Mucosa of descending colon (tissue), 3 donors: ENCODE data around the gene ZNF407. TPM values are rescaled to one million over a fixed set of nuclear protein-coding genes. Genes with fewer than 3 reads are reported as not detected.
"Not testable (repeated sequence)": the region's sequence is repeated elsewhere in the genome, so short reads cannot be mapped to it uniquely, and the experiment has no call there.

ENCODE experiments used
- ATAC-seq: fragments of 200-7000 bp; cut with Tn5 transposase; one replicate; pipeline ENCODE4 v1.9.1; 2020; ENCODE audit warnings: mild to moderate bottlenecking, moderate library complexity
- DNase-seq, 3 donors: peaks; one replicate each; pipeline ENCODE4 v3.0.0-alpha.2; 2020
- H3K36me3 ChIP-seq: fragments of 200-600 bp; one replicate; pipeline ENCODE4 v1.8.0; 2021; ENCODE audit warnings: low read depth, mild to moderate bottlenecking
- H3K4me1 ChIP-seq: fragments of 200-600 bp; one replicate; pipeline ENCODE4 v1.8.0; 2021; ENCODE audit warnings: low read depth, mild to moderate bottlenecking
- H3K4me3 ChIP-seq: fragments of 200-600 bp; one replicate; pipeline ENCODE4 v1.8.0; 2021; ENCODE audit warnings: mild to moderate bottlenecking
- H3K9me3 ChIP-seq: fragments of 200-600 bp; one replicate; pipeline ENCODE4 v1.8.0; 2021; ENCODE audit warnings: mild to moderate bottlenecking
- intact Hi-C, 2 donors: fragments of 100-400 bp; cut with DNase I in 1 of 2; cut with micrococcal nuclease in 1 of 2; formaldehyde crosslinking; loops; one replicate each; pipeline versions ENCODE4 v1.11.0 to v1.11.1; 2022; cut with DNase I, micrococcal nuclease
- total RNA-seq, 3 donors: library from RNA; stranded (reverse); fragmentation: NEBNext Ultra II Directional in 2 of 3; extraction: Animal tissue kit (Norgen Biotek cat#: 25700) in 2 of 3; gene quantifications; one replicate each; pipeline versions ENCODE4 v1.2.1 to v1.2.4, GENCODE V29; 2021 to 2023
- TF ChIP-seq, protein P1 (sequence below): fragments of 200-600 bp; IDR thresholded peaks from one replicate; pipeline ENCODE4 v1.8.0; 2022; ENCODE audit warnings: antibody characterized with exemption, mild to moderate bottlenecking
- donor health status: DM: no; HTN: no; CAD: no; lungs with moderate emphysema.
- donor health status: DM: no; HTN: no; CAD: no.
- donor health status: DM: no; HTN: yes; CAD: no.

ZNF407 gene
- total RNA-seq, 3 donors from 2014 or later: 13.0 to 25.1 (median 18.8) TPM

GRCh38 chr18:75083131-75083530 is 485.5 kb downstream of the ZNF407 start:
- intact Hi-C loops: no loop called here
- TF ChIP-seq, protein P1, sequence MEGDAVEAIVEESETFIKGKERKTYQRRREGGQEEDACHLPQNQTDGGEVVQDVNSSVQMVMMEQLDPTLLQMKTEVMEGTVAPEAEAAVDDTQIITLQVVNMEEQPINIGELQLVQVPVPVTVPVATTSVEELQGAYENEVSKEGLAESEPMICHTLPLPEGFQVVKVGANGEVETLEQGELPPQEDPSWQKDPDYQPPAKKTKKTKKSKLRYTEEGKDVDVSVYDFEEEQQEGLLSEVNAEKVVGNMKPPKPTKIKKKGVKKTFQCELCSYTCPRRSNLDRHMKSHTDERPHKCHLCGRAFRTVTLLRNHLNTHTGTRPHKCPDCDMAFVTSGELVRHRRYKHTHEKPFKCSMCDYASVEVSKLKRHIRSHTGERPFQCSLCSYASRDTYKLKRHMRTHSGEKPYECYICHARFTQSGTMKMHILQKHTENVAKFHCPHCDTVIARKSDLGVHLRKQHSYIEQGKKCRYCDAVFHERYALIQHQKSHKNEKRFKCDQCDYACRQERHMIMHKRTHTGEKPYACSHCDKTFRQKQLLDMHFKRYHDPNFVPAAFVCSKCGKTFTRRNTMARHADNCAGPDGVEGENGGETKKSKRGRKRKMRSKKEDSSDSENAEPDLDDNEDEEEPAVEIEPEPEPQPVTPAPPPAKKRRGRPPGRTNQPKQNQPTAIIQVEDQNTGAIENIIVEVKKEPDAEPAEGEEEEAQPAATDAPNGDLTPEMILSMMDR: no peak
- Histone ChIP-seq H3K9me3 (peaks cover 4% of the 10 kb centered on the region), H3K4me1 (no peaks in the 10 kb centered on the region), H3K4me3 (no peak overlapping the region), H3K36me3 (no peaks in the 10 kb centered on the region)
- DNase-seq (no peak), ATAC-seq (no peak)

GRCh38 chr18:75083761-75084160 is 486.1 kb downstream of the ZNF407 start:
- no peaks in the 10 kb centered on the region for H3K9me3 ChIP-seq
- TF ChIP-seq, protein P1: no peak
- H3K36me3 ChIP-seq: no peaks in the 10 kb centered on the region
- DNase-seq (no peak), ATAC-seq (no peak)
- no peaks in the 10 kb centered on the region for H3K4me1 ChIP-seq
- H3K4me3 ChIP-seq: no peak overlapping the region
- intact Hi-C loops: no loop called here

DNA sequence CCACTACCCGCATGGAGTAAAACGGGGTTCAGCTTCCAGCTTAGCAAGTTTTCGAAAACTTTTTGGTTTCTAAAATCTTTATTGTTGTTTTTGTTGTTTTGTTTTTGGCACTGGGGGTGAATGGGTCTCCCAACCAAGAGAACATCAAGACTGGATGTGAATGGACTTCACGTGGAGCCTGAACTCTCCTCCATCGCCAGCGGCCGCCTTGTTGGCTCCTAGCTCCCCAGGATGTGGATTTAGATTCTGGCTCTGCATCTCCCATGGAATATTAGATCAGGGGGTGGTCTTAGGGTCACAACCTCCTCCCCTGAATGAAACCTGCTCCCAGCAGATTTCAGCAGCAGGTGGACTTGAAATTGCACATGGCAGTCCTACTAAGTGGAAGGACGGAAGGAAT is 488.0 kb downstream of the ZNF407 start:
- DNase-seq, H3K4me1 ChIP-seq, H3K36me3 ChIP-seq, H3K4me3 ChIP-seq, ATAC-seq, intact Hi-C loops, H3K9me3 ChIP-seq: not testable (repeated sequence)

GRCh38 chr18:75086494-75087034 is 488.9 kb downstream of the ZNF407 start:
- Histone ChIP-seq H3K4me3 (no peak overlapping the region), H3K9me3 (no peaks in the 10 kb centered on the region), H3K36me3 (no peaks in the 10 kb centered on the region), H3K4me1 (no peaks in the 10 kb centered on the region)
- intact Hi-C loops: no loop called here
- TF ChIP-seq, protein P1: no peak
- ATAC-seq (no peak), DNase-seq (no peak)

- Histone ChIP-seq H3K4me1 (no peaks in the 10 kb centered on the region), H3K36me3 (no peaks in the 10 kb centered on the region), H3K4me3 (no peak overlapping the region), H3K9me3 (no peaks in the 10 kb centered on the region)
- DNase-seq (no peak), ATAC-seq (no peak)
- intact Hi-C loops: no loop called here
- TF ChIP-seq, protein P1: no peak
These were observed 489.7 kb downstream of the ZNF407 start for GRCh38 chr18:75087119-75088020.

- H3K4me3 ChIP-seq: no peak overlapping the region
- TF ChIP-seq, protein P1: no peak
- H3K36me3 ChIP-seq: no peaks in the 10 kb centered on the region
- DNase-seq (no peak), ATAC-seq (no peak)
- intact Hi-C loops: no loop called here
- H3K9me3 ChIP-seq: no peaks in the 10 kb centered on the region
- H3K4me1 ChIP-seq: no peaks in the 10 kb centered on the region
These were observed 490.4 kb downstream of the ZNF407 start for GRCh38 chr18:75088021-75088506.
